H1 (cell line): Measurements from ENCODE around the gene PAF1. TPM values are rescaled to one million over a fixed set of nuclear protein-coding genes. Genes with fewer than 3 reads are reported as not detected.

Experiments
- CTCF ChIA-PET: fragments of 300-600 bp; sonication (Branson Sonifier 250); formaldehyde crosslinking; loops from one replicate; lab custom pipeline; 2021; ENCODE audit not compliant: partially characterized antibody; lab: Charles Lee
- POLR2A ChIA-PET: fragments of 300-600 bp; sonication (Branson Sonifier 250); formaldehyde crosslinking; loops from one replicate; lab custom pipeline; 2021; ENCODE audit warnings: inconsistent platforms; ENCODE audit not compliant: partially characterized antibody; lab: Charles Lee
- DNase-seq, 2 experiments: peaks; one replicate each; pipeline versions ENCODE4 v3.0.0 to v3.0.0-alpha.2; 2010 to 2022; ENCODE audit warnings: low spot score in 2 of 2, low read depth in 1 of 2, mixed read lengths in 1 of 2
- FAIRE-seq: peaks from 2 replicates; lab custom pipeline; 2011; peaks lifted over from hg19 to GRCh38; lab: Jason Lieb, UNC
- H2AFZ ChIP-seq: 2 replicates; pipeline ENCODE4 v1.8.1; 2012; ENCODE audit warnings: low read length, inconsistent platforms
- H2AK5ac ChIP-seq: 2 replicates; pipeline ENCODE4 v1.6.1; 2013; ENCODE audit warnings: low read depth, low read length
- H2BK120ac ChIP-seq: replicated peaks from 2 replicates; pipeline ENCODE3; 2013; ENCODE audit warnings: low read depth, low read length, inconsistent platforms
- H2BK12ac ChIP-seq: 2 replicates; pipeline ENCODE4 v1.6.1; 2013; ENCODE audit warnings: low read depth, low read length
- H2BK15ac ChIP-seq: 2 replicates; pipeline ENCODE4 v1.6.1; 2013; ENCODE audit warnings: low read length
- H2BK20ac ChIP-seq: 2 replicates; pipeline ENCODE4 v1.6.1; 2013; ENCODE audit warnings: low read length
- H2BK5ac ChIP-seq: 2 replicates; pipeline ENCODE4 v1.6.1; 2013; ENCODE audit warnings: low read depth, low read length
- H3K14ac ChIP-seq: 2 replicates; pipeline ENCODE4 v1.6.1; 2013; ENCODE audit warnings: inconsistent platforms; ENCODE audit not compliant: insufficient read length
- H3K18ac ChIP-seq: 2 replicates; pipeline ENCODE4 v1.6.1; 2013; ENCODE audit warnings: low read length; ENCODE audit errors: extremely low read depth
- H3K23ac ChIP-seq: 2 replicates; pipeline ENCODE4 v1.6.1; 2013; ENCODE audit warnings: inconsistent platforms; ENCODE audit not compliant: insufficient read length
- H3K23me2 ChIP-seq: 2 replicates; pipeline ENCODE4 v1.6.1; 2013; ENCODE audit warnings: low read depth, low read length
- H3K27ac ChIP-seq: 2 replicates; pipeline ENCODE4 v1.6.1; 2011; ENCODE audit warnings: low read depth, low read length, inconsistent platforms
- H3K27me3 ChIP-seq, 4 experiments: replicated peaks in 1 of 4; 1 replicate in 1 of 4; 2 replicates in 3 of 4; pipeline versions ENCODE4 v1.6.1 to v1.8.1; 2011 to 2013; ENCODE audit warnings: low read length in 3 of 4, mild to moderate bottlenecking in 3 of 4, inconsistent platforms in 2 of 4, mixed read lengths in 2 of 4, moderate library complexity in 1 of 4; ENCODE audit not compliant: control insufficient read depth in 3 of 4, insufficient read depth in 3 of 4; ENCODE audit errors: extremely low read depth in 1 of 4
- H3K36me3 ChIP-seq, 4 experiments: 2 replicates each; pipeline versions ENCODE4 v1.6.1 to v1.8.1; 2011 to 2013; ENCODE audit warnings: mild to moderate bottlenecking in 4 of 4, low read length in 3 of 4, moderate library complexity in 2 of 4, control low read depth in 1 of 4, inconsistent platforms in 1 of 4; ENCODE audit not compliant: insufficient read depth in 4 of 4, control insufficient read depth in 2 of 4
- H3K4ac ChIP-seq: replicated peaks from 2 replicates; pipeline ENCODE3; 2013; ENCODE audit warnings: low read length, low read depth, mixed read lengths, inconsistent platforms; ENCODE audit not compliant: insufficient read length
- H3K4me1 ChIP-seq, 4 experiments: replicated peaks in 1 of 4; 1 replicate in 1 of 4; 2 replicates in 3 of 4; pipeline versions ENCODE4 v1.6.1 to v1.8.1; 2011 to 2013; ENCODE audit warnings: low read length in 3 of 4, inconsistent platforms in 2 of 4, mixed read lengths in 1 of 4; ENCODE audit not compliant: insufficient read depth in 4 of 4, control insufficient read depth in 3 of 4
- H3K4me2 ChIP-seq, 2 experiments: 2 replicates each; pipeline versions ENCODE4 v1.6.1 to v1.8.1; 2011 to 2013; ENCODE audit warnings: low read depth in 2 of 2, low read length in 2 of 2, control low read depth in 1 of 2, inconsistent platforms in 1 of 2, mild to moderate bottlenecking in 1 of 2; ENCODE audit not compliant: insufficient read depth in 1 of 2
- H3K4me3 ChIP-seq, 4 experiments: fragments of 200-600, 300-600 bp in 1 of 4; sonication (generic), shearing (Covaris generic), sonication (Bioruptor Twin) in 1 of 4; 2 replicates each; pipeline versions ENCODE4 v1.5.1 to v1.8.1; 2011 to 2016; ENCODE audit warnings: low read length in 4 of 4, low read depth in 3 of 4, control low read depth in 2 of 4, inconsistent platforms in 2 of 4, mild to moderate bottlenecking in 2 of 4, mixed read lengths in 1 of 4, moderate library complexity in 1 of 4; ENCODE audit not compliant: insufficient read depth in 2 of 4; ENCODE audit errors: extremely low read depth in 1 of 4
- H3K56ac ChIP-seq: replicated peaks from 2 replicates; pipeline ENCODE3; 2013; ENCODE audit warnings: low read depth, mild to moderate bottlenecking, mixed read lengths, low read length, inconsistent platforms; ENCODE audit not compliant: insufficient read length
- H3K79me1 ChIP-seq: 2 replicates; pipeline ENCODE4 v1.6.1; 2013; ENCODE audit warnings: low read depth, low read length, control low read depth
- H3K79me2 ChIP-seq, 2 experiments: 2 replicates each; pipeline versions ENCODE4 v1.6.1 to v1.8.1; 2012 to 2013; ENCODE audit warnings: low read length in 2 of 2, mild to moderate bottlenecking in 2 of 2, inconsistent platforms in 1 of 2; ENCODE audit not compliant: insufficient read depth in 2 of 2, control insufficient read depth in 1 of 2
- H3K9ac ChIP-seq, 4 experiments: replicated peaks in 1 of 4; 1 replicate in 1 of 4; 2 replicates in 3 of 4; pipeline versions ENCODE4 v1.6.1 to v1.8.1; 2011 to 2013; ENCODE audit warnings: low read depth in 3 of 4, low read length in 3 of 4, control low read depth in 2 of 4, mild to moderate bottlenecking in 2 of 4, moderate library complexity in 2 of 4, inconsistent platforms in 1 of 4; ENCODE audit errors: extremely low read depth in 1 of 4
- H3K9me3 ChIP-seq, 2 experiments: 2 replicates each; pipeline versions ENCODE4 v1.6.1 to v1.8.1; 2012 to 2013; ENCODE audit warnings: mild to moderate bottlenecking in 2 of 2, moderate library complexity in 2 of 2, control low read depth in 1 of 2, inconsistent platforms in 1 of 2, low read depth in 1 of 2, low read length in 1 of 2, mixed read lengths in 1 of 2; ENCODE audit not compliant: insufficient read depth in 2 of 2
- H4K20me1 ChIP-seq, 2 experiments: replicated peaks in 1 of 2; 2 replicates each; pipeline versions ENCODE3 to v1.8.1; 2011 to 2013; ENCODE audit warnings: inconsistent platforms in 2 of 2, low read length in 2 of 2, mild to moderate bottlenecking in 1 of 2; ENCODE audit not compliant: insufficient read depth in 2 of 2, control insufficient read depth in 1 of 2
- H4K5ac ChIP-seq: 2 replicates; pipeline ENCODE4 v1.6.1; 2013; ENCODE audit warnings: low read length, low read depth, mixed read lengths, inconsistent platforms; ENCODE audit not compliant: insufficient read length
- H4K8ac ChIP-seq: 2 replicates; pipeline ENCODE4 v1.8.0; 2013; ENCODE audit warnings: mild to moderate bottlenecking, moderate library complexity, low read length, inconsistent platforms; ENCODE audit not compliant: insufficient read depth; ENCODE audit errors: extremely low read depth
- H4K91ac ChIP-seq: replicated peaks from 2 replicates; pipeline ENCODE3; 2013; ENCODE audit warnings: low read length, mixed read lengths, inconsistent platforms; ENCODE audit not compliant: insufficient read length
- BRCA1 ChIP-seq: IDR thresholded peaks from 2 replicates; pipeline ENCODE4 v1.6.1; 2012; ENCODE audit warnings: low read depth, low read length, improper control_type of control experiment
- NANOG ChIP-seq: IDR thresholded peaks from 2 replicates; pipeline ENCODE4 v1.6.1; 2011; ENCODE audit warnings: low read length, low read depth, mild to moderate bottlenecking, inconsistent platforms; ENCODE audit not compliant: insufficient read depth, poor library complexity, severe bottlenecking
- SUZ12 ChIP-seq: fragments of 200-600 bp; sonication (generic); IDR thresholded peaks from 2 replicates; pipeline ENCODE4 v1.6.1; 2012; ENCODE audit warnings: mild to moderate bottlenecking, inconsistent platforms, low read length, moderate library complexity, mixed read lengths
- TAF1 ChIP-seq: IDR thresholded peaks from 2 replicates; pipeline ENCODE4 v1.6.1; 2011; ENCODE audit warnings: mild to moderate bottlenecking, low read depth, low read length
- WGBS, 2 experiments: shearing (Covaris generic) in 1 of 2; methylation state at CpG; one replicate each; pipeline versions ENCODE4 v1.1.6 to v1.1.7; 2013 to 2015; ENCODE audit warnings: low lambda C conversion rate in 2 of 2, mixed read lengths in 2 of 2, inconsistent platforms in 1 of 2, low coverage in 1 of 2, missing lambda C conversion rate in 1 of 2; ENCODE audit not compliant: insufficient replicate concordance in 2 of 2, insufficient coverage in 1 of 2, insufficient read length in 1 of 2; ENCODE audit errors: extremely low coverage in 1 of 2, missing lambda C conversion rate in 1 of 2; 5-methylcytosine and 5-hydroxymethylcytosine counted together
- polyA plus RNA-seq, 7 experiments: library from polyadenylated mRNA; depleted of rRNA in 3 of 7; stranded (reverse) in 5 of 7; unstranded in 2 of 7; fragments of >200 nt in 5 of 7; fragments of 200-250 nt in 2 of 7; gene quantifications; 1 replicate in 5 of 7; 2 replicates in 1 of 7; 4 replicates in 1 of 7; pipeline versions ENCODE4 v1.2.1 to v1.2.3, GENCODE V29; 2011 to 2013; ENCODE audit warnings: missing spikeins in 2 of 7, mixed read lengths in 2 of 7
- total RNA-seq: library from RNA; stranded (reverse); fragmentation: NEBNext Ultra II Directional; extraction: Animal tissue kit (Norgen Biotek cat#: 25700); gene quantifications from 2 replicates; pipeline ENCODE4 v1.2.1, GENCODE V29; 2021

Gene PAF1
- total and polyA plus RNA-seq, 2 of the 8 experiments (the other 6 are each of a cell fraction or from before 2014, with no cell fraction given) = 31.4 to 58.6 TPM

GRCh38 chr19:39417463-39418181, 26.7 kb upstream of the PAF1 start:
- Histone ChIP-seq H4K5ac (no peak overlapping the region), H3K4me3 (no peak overlapping the region), H3K79me2 (peaks cover 6 to 17% of the 10 kb centered on the region in 2 experiments; a peak in 3 of 4 replicates), H3K27ac (no peak overlapping the region), H3K56ac (no peak overlapping the region), H3K23ac (no peak overlapping the region), H3K9ac (no peak overlapping the region), H3K79me1 (no peaks in the 10 kb centered on the region; the same call in 1 of the 2 replicates), H2BK12ac (no peak overlapping the region), H3K9me3 (no peaks in the 10 kb centered on the region), H4K8ac (peak overlapping the region; percentile 71; the same call in 1 of the 2 replicates), H3K36me3 (peaks cover 7 to 33% (median 20%) of the 10 kb centered on the region in 4 experiments), H3K23me2 (peaks cover 7% of the 10 kb centered on the region), H3K27me3 (no peaks in the 10 kb centered on the region), H3K4ac (no peak overlapping the region), H3K14ac (no peak overlapping the region), H4K91ac (no peak overlapping the region), H2BK120ac (no peak overlapping the region), H3K18ac (no peak overlapping the region), H2AK5ac (no peak overlapping the region), H3K4me2 (no peak overlapping the region), H4K20me1 (peaks cover 7 to 23% of the 10 kb centered on the region in 2 experiments), H2BK20ac (no peak overlapping the region), H2AFZ (no peak overlapping the region), H3K4me1 (peaks cover 0 to 14% (median 6%) of the 10 kb centered on the region in 4 experiments; a peak in 5 of 7 replicates), H2BK15ac (no peak overlapping the region), H2BK5ac (no peak overlapping the region)
- FAIRE-seq (no peak), DNase-seq (no peak)
- ChIA-PET CTCF (interaction anchor here (0.6 to 3.9 kb wide), 5 partner anchors 11 to 57 kb away, joined by 3 to 16 read pairs (median 5); partner anchors contain the start of gene RPS16), POLR2A (interaction anchor here (1.2 to 25.7 kb wide), 5 partner anchors 10 to 29 kb away, joined by 3 to 1154 read pairs (median 5); partner anchors contain the start of genes MED29, PAF1, RPS16 and SUPT5H)
- WGBS, 2 experiments = 93% methylated on average over 24 of the region's 30 CpGs; no CpG with 5 or more reads in 1 of the 2 experiments
- TF ChIP-seq BRCA1 = no peak
- no peak for TF ChIP-seq TAF1
- no peak for TF ChIP-seq NANOG
- TF ChIP-seq SUZ12 = no peak
